NCI-H1417 (cell line): ENCODE data around the gene NLRP9.

Source experiments
- DNase-seq, 3 experiments: peaks; one replicate each; lab custom pipeline; 2025; lab: John Stamatoyannopoulos, UW

The NLRP9 gene

GRCh38 chr19:55703790-55704215, 34.4 kb downstream of the NLRP9 start:
- no peak for DNase-seq

- no peak for DNase-seq
Observed at GRCh38 chr19:55702131-55702627, 36.0 kb downstream of the NLRP9 start.

- DNase-seq = no peak
Observed at GRCh38 chr19:55700813-55701212, 37.4 kb downstream of the NLRP9 start.

GRCh38 chr19:55699221-55699620, 39.0 kb downstream of the NLRP9 start:
- DNase-seq = no peak

GRCh38 chr19:55698256-55698655, 39.9 kb downstream of the NLRP9 start:
- no peak for DNase-seq

GRCh38 chr19:55697698-55698097, 40.5 kb downstream of the NLRP9 start:
- DNase-seq = no peak

GRCh38 chr19:55697069-55697440, 41.1 kb downstream of the NLRP9 start:
- no peak for DNase-seq

- DNase-seq = no peak
Observed at GRCh38 chr19:55696301-55697068, 41.7 kb downstream of the NLRP9 start.

GRCh38 chr19:55695511-55696290, 42.5 kb downstream of the NLRP9 start:
- no peak for DNase-seq

- DNase-seq = no peak
Observed at GRCh38 chr19:55694656-55695491, 43.3 kb downstream of the NLRP9 start.

GRCh38 chr19:55694241-55694655, 44.0 kb downstream of the NLRP9 start:
- DNase-seq = no peak

GRCh38 chr19:55693336-55693974, 44.7 kb downstream of the NLRP9 start:
- no peak for DNase-seq

GRCh38 chr19:55692681-55693081, 45.5 kb downstream of the NLRP9 start:
- DNase-seq = no peak

GRCh38 chr19:55691561-55692481, 46.4 kb downstream of the NLRP9 start:
- no peak for DNase-seq

- DNase-seq = no peak
Observed at GRCh38 chr19:55690769-55691545, 47.2 kb downstream of the NLRP9 start.

GRCh38 chr19:55690109-55690768, 48.0 kb downstream of the NLRP9 start:
- DNase-seq = no peak

GRCh38 chr19:55689411-55690108, 48.6 kb downstream of the NLRP9 start:
- DNase-seq = no peak

- peak; percentile 70 to 72 (median 70) for DNase-seq
Observed at GRCh38 chr19:55688422-55689218, 49.6 kb downstream of the NLRP9 start.
